Measurements from ENCODE around the gene RGS17. TPM values are rescaled to one million over a fixed set of nuclear protein-coding genes. Genes with fewer than 3 reads are reported as not detected.
"Not testable (repeated sequence)": the region's sequence is repeated elsewhere in the genome, so short reads cannot be mapped to it uniquely, and the experiment has no call there.

Gene RGS17
- total and polyA plus RNA-seq, 2 of the 13 experiments (the other 11 are each of a cell fraction or from before 2014, with no cell fraction given) = 0.04 TPM; not detected in 1

DNA sequence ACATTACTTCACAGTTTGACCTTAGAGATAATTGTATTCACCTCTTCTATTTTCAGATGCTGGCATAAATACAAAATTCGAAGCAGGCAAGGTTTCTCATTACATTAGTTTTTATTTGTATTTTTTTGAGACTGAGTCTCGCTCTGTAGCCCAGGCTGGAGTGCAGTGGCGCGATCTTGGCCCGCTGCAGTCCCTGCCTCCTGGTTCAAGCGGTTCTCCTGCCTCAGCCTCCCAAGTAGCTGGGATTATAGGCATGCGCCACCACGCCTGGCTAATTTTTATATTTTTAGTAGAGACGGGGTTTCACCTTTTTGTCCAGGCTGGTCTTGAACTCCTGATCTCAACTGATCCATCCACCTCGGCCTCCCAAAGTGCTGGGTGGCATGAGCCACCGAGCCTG, 145.8 kb downstream of the RGS17 start:
- FAIRE-seq; H3K27ac ChIP-seq (ENCODE audit: extremely low read length, insufficient read depth, low read length); H2AFZ ChIP-seq (ENCODE audit: low read length); ATAC-seq; H3K27me3 ChIP-seq (ENCODE audit: control insufficient read depth in 1 of 2, insufficient read depth in 2 of 2, low read length in 2 of 2); CTCF ChIA-PET (ENCODE audit: low intra/inter-chr PET ratio, low total read pairs); BruUV-seq (replicated peaks); H3K36me3 ChIP-seq (replicated peaks in 1 of 2; ENCODE audit: control insufficient read depth in 1 of 2, insufficient read depth in 2 of 2, low read length in 2 of 2); DNase-seq (ENCODE audit: low spot score); H3K9me3 ChIP-seq (ENCODE audit: low read length): not testable (repeated sequence)
- Histone ChIP-seq H4K20me1 (ENCODE audit: insufficient read depth, low read length) (peaks cover 23% of the 10 kb centered on the region), H3K4me2 (ENCODE audit: low read depth, low read length) (peak overlapping the region; percentile 83), H3K4me1 (ENCODE audit: insufficient read depth, low read length) (peaks cover 35% of the 10 kb centered on the region), H3K9ac (ENCODE audit: insufficient read depth, low read depth, low read length) (peak overlapping the region; percentile 85), H3K79me2 (ENCODE audit: insufficient read depth, low read length) (peaks cover 65% of the 10 kb centered on the region), H3K4me3 (replicated peaks in 1 of 3; ENCODE audit: insufficient read depth in 1 of 3, low read depth in 2 of 3, low read length in 3 of 3) (peak overlapping the region in 1 of 3 experiments; percentile 97; a peak in 2 of 6 replicates)
- intact Hi-C loops (cut with micrococcal nuclease; ENCODE audit: unreplicated experiment) (loop anchor here (2.0 to 10.0 kb wide), 2 partner anchors 40 to 1590 kb away; partner anchors contain the start of gene ZBTB2), in situ Hi-C loops (cut with HindIII; ENCODE audit: extremely low pct_ligation_motif_present, low pct_unique_long_range_greater_than_20kb) (loop anchor here (25.0 kb wide), 1 partner anchor 698 kb away; no protein-coding TSS in a partner anchor)
- POLR2A ChIA-PET = interaction anchor here (1.0 kb wide), 1 partner anchor 15 kb away, joined by 3 read pairs; no protein-coding TSS in a partner anchor
- 92% methylated on average over 11 of the region's 11 CpGs for WGBS (ENCODE audit: low lambda C conversion rate)
- 0 out of 2 replicates have a peak, but pooled peaks have one; percentile 53 for TF ChIP-seq ZBTB38 (CRISPR knock-in tag; IDR thresholded peaks at IDR 0.05)
- TF ChIP-seq, protein P1, sequence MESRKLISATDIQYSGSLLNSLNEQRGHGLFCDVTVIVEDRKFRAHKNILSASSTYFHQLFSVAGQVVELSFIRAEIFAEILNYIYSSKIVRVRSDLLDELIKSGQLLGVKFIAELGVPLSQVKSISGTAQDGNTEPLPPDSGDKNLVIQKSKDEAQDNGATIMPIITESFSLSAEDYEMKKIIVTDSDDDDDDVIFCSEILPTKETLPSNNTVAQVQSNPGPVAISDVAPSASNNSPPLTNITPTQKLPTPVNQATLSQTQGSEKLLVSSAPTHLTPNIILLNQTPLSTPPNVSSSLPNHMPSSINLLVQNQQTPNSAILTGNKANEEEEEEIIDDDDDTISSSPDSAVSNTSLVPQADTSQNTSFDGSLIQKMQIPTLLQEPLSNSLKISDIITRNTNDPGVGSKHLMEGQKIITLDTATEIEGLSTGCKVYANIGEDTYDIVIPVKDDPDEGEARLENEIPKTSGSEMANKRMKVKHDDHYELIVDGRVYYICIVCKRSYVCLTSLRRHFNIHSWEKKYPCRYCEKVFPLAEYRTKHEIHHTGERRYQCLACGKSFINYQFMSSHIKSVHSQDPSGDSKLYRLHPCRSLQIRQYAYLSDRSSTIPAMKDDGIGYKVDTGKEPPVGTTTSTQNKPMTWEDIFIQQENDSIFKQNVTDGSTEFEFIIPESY (CRISPR knock-in tag; IDR thresholded peaks at IDR 0.05) = peak; percentile 61

DNA sequence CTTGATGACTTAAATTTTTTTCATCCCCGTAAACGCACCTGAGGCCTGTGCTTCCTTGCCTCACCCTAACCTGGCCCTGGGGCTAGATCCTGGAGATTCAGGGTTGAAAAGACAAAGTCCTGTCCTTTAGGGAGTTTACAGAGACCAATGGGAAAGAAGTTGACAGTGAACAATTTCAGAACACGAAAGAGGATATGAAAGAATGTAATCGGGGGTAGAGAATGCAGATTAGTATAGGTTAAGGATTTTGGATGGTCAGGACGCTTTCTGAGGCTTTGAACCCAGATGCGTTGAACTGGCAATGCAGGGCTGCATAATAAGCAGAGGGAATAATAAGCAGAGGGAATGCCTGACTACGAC, 146.6 kb downstream of the RGS17 start:
- intact Hi-C loops (cut with micrococcal nuclease; ENCODE audit: unreplicated experiment) = loop anchor here (2.0 to 10.0 kb wide), 2 partner anchors 40 to 1590 kb away; partner anchors contain the start of gene ZBTB2
- ATAC-seq = no peak
- POLR2A ChIA-PET = interaction anchor here (2.1 kb wide), 1 partner anchor 17 kb away, joined by 28 read pairs; the partner anchor contains the start of gene MTRF1L
- Histone ChIP-seq H3K4me3 (replicated peaks in 1 of 3; ENCODE audit: insufficient read depth in 1 of 3, low read depth in 2 of 3, low read length in 3 of 3) (peak overlapping the region; percentile 74 to 97 (median 84)), H2AFZ (ENCODE audit: low read length) (peak overlapping the region; percentile 6), H3K27me3 (ENCODE audit: control insufficient read depth in 1 of 2, insufficient read depth in 2 of 2, low read length in 2 of 2) (no peaks in the 10 kb centered on the region; a peak in 1 of 5 replicates), H3K9me3 (ENCODE audit: low read length) (no peaks in the 10 kb centered on the region), H3K4me1 (ENCODE audit: insufficient read depth, low read length) (peaks cover 43% of the 10 kb centered on the region), H3K36me3 (replicated peaks in 1 of 2; ENCODE audit: control insufficient read depth in 1 of 2, insufficient read depth in 2 of 2, low read length in 2 of 2) (no peaks in the 10 kb centered on the region), H4K20me1 (ENCODE audit: insufficient read depth, low read length) (peaks cover 31% of the 10 kb centered on the region), H3K27ac (ENCODE audit: extremely low read length, insufficient read depth, low read length) (peak overlapping the region; percentile 92), H3K9ac (ENCODE audit: insufficient read depth, low read depth, low read length) (peak overlapping the region; percentile 85), H3K79me2 (ENCODE audit: insufficient read depth, low read length) (peaks cover 69% of the 10 kb centered on the region), H3K4me2 (ENCODE audit: low read depth, low read length) (peak overlapping the region; percentile 83)
- BruUV-seq (replicated peaks) = no TSS peak
- CTCF ChIA-PET (ENCODE audit: low intra/inter-chr PET ratio, low total read pairs) = no interaction called here
- no peak for FAIRE-seq
- in situ Hi-C loops (cut with HindIII; ENCODE audit: extremely low pct_ligation_motif_present, low pct_unique_long_range_greater_than_20kb) = loop anchor here (25.0 kb wide), 1 partner anchor 697 kb away; no protein-coding TSS in a partner anchor
- WGBS (ENCODE audit: low lambda C conversion rate) = 3% methylated on average over 7 of the region's 7 CpGs
- no peak for DNase-seq (ENCODE audit: low spot score)
- TF ChIP-seq, protein P2, sequence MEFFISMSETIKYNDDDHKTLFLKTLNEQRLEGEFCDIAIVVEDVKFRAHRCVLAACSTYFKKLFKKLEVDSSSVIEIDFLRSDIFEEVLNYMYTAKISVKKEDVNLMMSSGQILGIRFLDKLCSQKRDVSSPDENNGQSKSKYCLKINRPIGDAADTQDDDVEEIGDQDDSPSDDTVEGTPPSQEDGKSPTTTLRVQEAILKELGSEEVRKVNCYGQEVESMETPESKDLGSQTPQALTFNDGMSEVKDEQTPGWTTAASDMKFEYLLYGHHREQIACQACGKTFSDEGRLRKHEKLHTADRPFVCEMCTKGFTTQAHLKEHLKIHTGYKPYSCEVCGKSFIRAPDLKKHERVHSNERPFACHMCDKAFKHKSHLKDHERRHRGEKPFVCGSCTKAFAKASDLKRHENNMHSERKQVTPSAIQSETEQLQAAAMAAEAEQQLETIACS (CRISPR knock-in tag; IDR thresholded peaks at IDR 0.05) = no peak
- no peak for TF ChIP-seq ZNF552 (CRISPR knock-in tag; IDR thresholded peaks at IDR 0.05; ENCODE audit: borderline replicate concordance)
- TF ChIP-seq, protein P3, sequence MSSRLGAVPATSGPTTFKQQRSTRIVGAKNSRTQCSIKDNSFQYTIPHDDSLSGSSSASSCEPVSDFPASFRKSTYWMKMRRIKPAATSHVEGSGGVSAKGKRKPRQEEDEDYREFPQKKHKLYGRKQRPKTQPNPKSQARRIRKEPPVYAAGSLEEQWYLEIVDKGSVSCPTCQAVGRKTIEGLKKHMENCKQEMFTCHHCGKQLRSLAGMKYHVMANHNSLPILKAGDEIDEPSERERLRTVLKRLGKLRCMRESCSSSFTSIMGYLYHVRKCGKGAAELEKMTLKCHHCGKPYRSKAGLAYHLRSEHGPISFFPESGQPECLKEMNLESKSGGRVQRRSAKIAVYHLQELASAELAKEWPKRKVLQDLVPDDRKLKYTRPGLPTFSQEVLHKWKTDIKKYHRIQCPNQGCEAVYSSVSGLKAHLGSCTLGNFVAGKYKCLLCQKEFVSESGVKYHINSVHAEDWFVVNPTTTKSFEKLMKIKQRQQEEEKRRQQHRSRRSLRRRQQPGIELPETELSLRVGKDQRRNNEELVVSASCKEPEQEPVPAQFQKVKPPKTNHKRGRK (CRISPR knock-in tag; IDR thresholded peaks at IDR 0.05) = no peak
- TF ChIP-seq PHF8 (CRISPR knock-in tag; IDR thresholded peaks at IDR 0.05) = no peak
- TF ChIP-seq, protein P4, sequence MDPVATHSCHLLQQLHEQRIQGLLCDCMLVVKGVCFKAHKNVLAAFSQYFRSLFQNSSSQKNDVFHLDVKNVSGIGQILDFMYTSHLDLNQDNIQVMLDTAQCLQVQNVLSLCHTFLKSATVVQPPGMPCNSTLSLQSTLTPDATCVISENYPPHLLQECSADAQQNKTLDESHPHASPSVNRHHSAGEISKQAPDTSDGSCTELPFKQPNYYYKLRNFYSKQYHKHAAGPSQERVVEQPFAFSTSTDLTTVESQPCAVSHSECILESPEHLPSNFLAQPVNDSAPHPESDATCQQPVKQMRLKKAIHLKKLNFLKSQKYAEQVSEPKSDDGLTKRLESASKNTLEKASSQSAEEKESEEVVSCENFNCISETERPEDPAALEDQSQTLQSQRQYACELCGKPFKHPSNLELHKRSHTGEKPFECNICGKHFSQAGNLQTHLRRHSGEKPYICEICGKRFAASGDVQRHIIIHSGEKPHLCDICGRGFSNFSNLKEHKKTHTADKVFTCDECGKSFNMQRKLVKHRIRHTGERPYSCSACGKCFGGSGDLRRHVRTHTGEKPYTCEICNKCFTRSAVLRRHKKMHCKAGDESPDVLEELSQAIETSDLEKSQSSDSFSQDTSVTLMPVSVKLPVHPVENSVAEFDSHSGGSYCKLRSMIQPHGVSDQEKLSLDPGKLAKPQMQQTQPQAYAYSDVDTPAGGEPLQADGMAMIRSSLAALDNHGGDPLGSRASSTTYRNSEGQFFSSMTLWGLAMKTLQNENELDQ (CRISPR knock-in tag; IDR thresholded peaks at IDR 0.05; ENCODE audit: borderline replicate concordance) = no peak
